GM12892 (cell line): ENCODE data around the gene HMSD.

Experiments
- POLR2AphosphoS5 ChIP-seq: IDR thresholded peaks from 2 replicates; pipeline ENCODE4 v1.6.1; 2011; ENCODE audit warnings: low read depth, low read length, control low read depth
- TAF1 ChIP-seq: IDR thresholded peaks from 2 replicates; pipeline ENCODE4 v1.6.1; 2011; ENCODE audit warnings: low read depth, mild to moderate bottlenecking, control low read depth, low read length, borderline replicate concordance

GRCh38 chr18:63994783-63995399, 45.8 kb downstream of the HMSD start:
- no peak for TF ChIP-seq POLR2AphosphoS5
- no peak for TF ChIP-seq TAF1
